ENCODE measurements around the gene KLRB1. TPM values are rescaled to one million over a fixed set of nuclear protein-coding genes. Genes with fewer than 3 reads are reported as not detected.
"Not testable (repeated sequence)": the region's sequence is repeated elsewhere in the genome, so short reads cannot be mapped to it uniquely, and the experiment has no call there.

KLRB1 gene
- total and polyA plus RNA-seq, 3 donors from 2014 or later, result 0.25 to 1.5 TPM; not detected in 1

GRCh38 chr12:9626291-9626690 is 18.6 kb upstream of the KLRB1 start:
- intact Hi-C loops (cut with DNase I; ENCODE audit: low total_unique reads), result no loop called here
- Histone ChIP-seq H3K4me3 (no peak overlapping the region), H3K36me3 (ENCODE audit: low read depth, missing control alignments) (no peaks in the 10 kb centered on the region), H3K9me3 (no peaks in the 10 kb centered on the region), H3K27me3 (no peaks in the 10 kb centered on the region), H3K27ac (no peak overlapping the region), H3K4me1 (no peaks in the 10 kb centered on the region)
- no peak for TF ChIP-seq POLR2A (IDR thresholded peaks at IDR 0.05)
- no peak for DNase-seq

GRCh38 chr12:9625019-9625418 is 17.3 kb upstream of the KLRB1 start:
- no peak for DNase-seq
- intact Hi-C loops (cut with DNase I; ENCODE audit: low total_unique reads), result no loop called here
- H3K27ac ChIP-seq, result no peak overlapping the region
- WGBS, 2 donors, result 96% methylated on average over 3 of the region's 3 CpGs
- H3K4me3 ChIP-seq, result no peak overlapping the region
- H3K9me3 ChIP-seq, result no peaks in the 10 kb centered on the region
- no peaks in the 10 kb centered on the region for H3K4me1 ChIP-seq
- TF ChIP-seq CTCF (IDR thresholded peaks at IDR 0.05) (no peak), POLR2A (IDR thresholded peaks at IDR 0.05) (no peak)
- no peaks in the 10 kb centered on the region for H3K27me3 ChIP-seq
- H3K36me3 ChIP-seq (ENCODE audit: low read depth, missing control alignments), result no peaks in the 10 kb centered on the region

GRCh38 chr12:9619411-9620179 is 11.9 kb upstream of the KLRB1 start:
- H3K4me3 ChIP-seq, result no peak overlapping the region
- no peaks in the 10 kb centered on the region for H3K27me3 ChIP-seq
- H3K9me3 ChIP-seq, result no peaks in the 10 kb centered on the region
- no peak for DNase-seq
- intact Hi-C loops (cut with DNase I; ENCODE audit: low total_unique reads), result no loop called here
- 91 to 93% methylated on average over 6 of the region's 6 CpGs for WGBS, 2 donors
- no peaks in the 10 kb centered on the region for H3K4me1 ChIP-seq
- no peak for TF ChIP-seq CTCF (IDR thresholded peaks at IDR 0.05)
- TF ChIP-seq POLR2A (IDR thresholded peaks at IDR 0.05), result no peak
- H3K36me3 ChIP-seq (ENCODE audit: low read depth, missing control alignments), result no peaks in the 10 kb centered on the region
- H3K27ac ChIP-seq, result no peak overlapping the region

GRCh38 chr12:9618906-9619305 is 11.2 kb upstream of the KLRB1 start:
- 90 to 92% methylated on average over 1 of the region's 1 CpG for WGBS, 2 donors
- H3K27ac ChIP-seq; H3K36me3 ChIP-seq (ENCODE audit: low read depth, missing control alignments); intact Hi-C loops (cut with DNase I; ENCODE audit: low total_unique reads); DNase-seq; H3K9me3 ChIP-seq; H3K4me1 ChIP-seq; H3K4me3 ChIP-seq; H3K27me3 ChIP-seq: not testable (repeated sequence)

- 88 to 92% methylated on average over 6 of the region's 6 CpGs for WGBS, 2 donors
Measured at GRCh38 chr12:9617124-9617523, 9.4 kb upstream of the KLRB1 start.

More at GRCh38 chr12:9617124-9617523, 9.4 kb upstream of the KLRB1 start:
- Histone ChIP-seq H3K9me3 (no peaks in the 10 kb centered on the region), H3K27me3 (no peaks in the 10 kb centered on the region), H3K4me3 (no peak overlapping the region), H3K4me1 (no peaks in the 10 kb centered on the region), H3K27ac (no peak overlapping the region), H3K36me3 (ENCODE audit: low read depth, missing control alignments) (no peaks in the 10 kb centered on the region)
- intact Hi-C loops (cut with DNase I; ENCODE audit: low total_unique reads), result no loop called here
- TF ChIP-seq POLR2A (IDR thresholded peaks at IDR 0.05), result no peak
- no peak for TF ChIP-seq CTCF (IDR thresholded peaks at IDR 0.05)
- DNase-seq, result no peak

All from testis (tissue), 3 donors.